ENCODE measurements around the gene NCOA3. TPM values are rescaled to one million over a fixed set of nuclear protein-coding genes. Genes with fewer than 3 reads are reported as not detected.

Gene NCOA3
- total and polyA plus RNA-seq, 2 of the 8 experiments (the other 6 are each of a cell fraction or from before 2014, with no cell fraction given): 7.9 to 24.7 TPM

GRCh38 chr20:47667086-47667485 lies 165.4 kb downstream of the NCOA3 start:
- H4K8ac ChIP-seq (ENCODE audit: extremely low read depth, insufficient read depth, low read length): no peak overlapping the region
- no peak overlapping the region for H3K14ac ChIP-seq (ENCODE audit: insufficient read length)
- H3K79me1 ChIP-seq (ENCODE audit: low read depth, low read length): no peaks in the 10 kb centered on the region
- H3K4me3 ChIP-seq (ENCODE audit: extremely low read depth in 1 of 4, insufficient read depth in 2 of 4, low read depth in 3 of 4, low read length in 4 of 4): no peak overlapping the region
- H3K79me2 ChIP-seq (ENCODE audit: control insufficient read depth in 1 of 2, insufficient read depth in 2 of 2, low read length in 2 of 2): no peaks in the 10 kb centered on the region
- no peaks in the 10 kb centered on the region for H3K9me3 ChIP-seq (ENCODE audit: insufficient read depth in 2 of 2, low read depth in 1 of 2, low read length in 1 of 2)
- H2BK15ac ChIP-seq (ENCODE audit: low read length): no peak overlapping the region
- H4K5ac ChIP-seq (ENCODE audit: insufficient read length, low read depth, low read length): no peak overlapping the region
- H3K27me3 ChIP-seq (replicated peaks in 1 of 4; ENCODE audit: control insufficient read depth in 3 of 4, extremely low read depth in 1 of 4, insufficient read depth in 3 of 4, low read length in 3 of 4): no peaks in the 10 kb centered on the region
- ChIA-PET POLR2A (ENCODE audit: partially characterized antibody) (no interaction called here), CTCF (ENCODE audit: partially characterized antibody) (interaction anchor here (8.2 kb wide), 1 partner anchor 11 kb away, joined by 92 read pairs; no protein-coding TSS in a partner anchor)
- H3K4me1 ChIP-seq (replicated peaks in 1 of 4; ENCODE audit: control insufficient read depth in 3 of 4, insufficient read depth in 4 of 4, low read length in 3 of 4): peaks cover 0 to 4% (median 1%) of the 10 kb centered on the region in 4 experiments; a peak in 4 of 7 replicates
- no peaks in the 10 kb centered on the region for H4K20me1 ChIP-seq (replicated peaks in 1 of 2; ENCODE audit: control insufficient read depth in 1 of 2, insufficient read depth in 2 of 2, low read length in 2 of 2)
- H2BK5ac ChIP-seq (ENCODE audit: low read depth, low read length): no peak overlapping the region
- no peak overlapping the region for H2AFZ ChIP-seq (ENCODE audit: low read length)
- H3K23me2 ChIP-seq (ENCODE audit: low read depth, low read length): no peaks in the 10 kb centered on the region; the same call in 1 of the 2 replicates
- no peak overlapping the region for H3K4me2 ChIP-seq (ENCODE audit: insufficient read depth in 1 of 2, low read depth in 2 of 2, low read length in 2 of 2)
- H2AK5ac ChIP-seq (ENCODE audit: low read depth, low read length): no peak overlapping the region
- H3K23ac ChIP-seq (ENCODE audit: insufficient read length): no peak overlapping the region
- WGBS, 2 experiments (ENCODE audit: extremely low coverage in 1 of 2, insufficient coverage in 1 of 2, insufficient read length in 1 of 2, insufficient replicate concordance in 2 of 2, low coverage in 1 of 2, low lambda C conversion rate in 2 of 2, missing lambda C conversion rate in 1 of 2): 70% methylated on average over 5 of the region's 5 CpGs; no CpG with 5 or more reads in 1 of the 2 experiments
- H3K27ac ChIP-seq (ENCODE audit: low read depth, low read length): no peak overlapping the region
- DNase-seq (ENCODE audit: low read depth in 1 of 2, low spot score in 2 of 2) (no peak), FAIRE-seq (no peak)
- H2BK20ac ChIP-seq (ENCODE audit: low read length): no peak overlapping the region
- H3K4ac ChIP-seq (replicated peaks; ENCODE audit: insufficient read length, low read depth, low read length): no peak overlapping the region
- no peak overlapping the region for H2BK120ac ChIP-seq (replicated peaks; ENCODE audit: low read depth, low read length)
- TF ChIP-seq SP2 (IDR thresholded peaks at IDR 0.05; ENCODE audit: low read length): no peak
- TF ChIP-seq TAF1 (IDR thresholded peaks at IDR 0.05; ENCODE audit: low read depth, low read length): no peak
- TF ChIP-seq TAF7 (optimal IDR thresholded peaks at IDR 0.05; ENCODE audit: borderline replicate concordance, low read depth, low read length): no peak
- no peak for TF ChIP-seq SIRT6 (IDR thresholded peaks at IDR 0.05; ENCODE audit: low read length)
- TF ChIP-seq TCF12 (IDR thresholded peaks at IDR 0.05; ENCODE audit: low read depth, low read length): no peak
- no peak for TF ChIP-seq POLR2A (IDR thresholded peaks at IDR 0.05; ENCODE audit: control extremely low read depth in 1 of 2, low read depth in 2 of 2, low read length in 2 of 2)
- TF ChIP-seq EP300 (IDR thresholded peaks at IDR 0.05; ENCODE audit: borderline replicate concordance in 1 of 2, low read depth in 2 of 2, low read length in 2 of 2): no peak
- TF ChIP-seq MAX (IDR thresholded peaks at IDR 0.05): no peak
- no peak for TF ChIP-seq RAD21 (IDR thresholded peaks at IDR 0.05 in 1 of 2, conservative IDR thresholded peaks at IDR 0.05 in 1 of 2; ENCODE audit: low read depth in 2 of 2, low read length in 2 of 2)
- TF ChIP-seq CHD1 (IDR thresholded peaks at IDR 0.05; ENCODE audit: low read depth, low read length): no peak
- no peak for TF ChIP-seq YY1 (IDR thresholded peaks at IDR 0.05; ENCODE audit: low read depth, low read length)
- H3K9ac ChIP-seq (replicated peaks in 1 of 4; ENCODE audit: extremely low read depth in 1 of 4, low read depth in 3 of 4, low read length in 3 of 4): no peak overlapping the region
- no peaks in the 10 kb centered on the region for H3K36me3 ChIP-seq (ENCODE audit: control insufficient read depth in 2 of 4, insufficient read depth in 4 of 4, low read length in 3 of 4)
- H4K91ac ChIP-seq (replicated peaks; ENCODE audit: insufficient read length, low read length): no peak overlapping the region
- no peak overlapping the region for H3K56ac ChIP-seq (replicated peaks; ENCODE audit: insufficient read length, low read depth, low read length)
- no peak overlapping the region for H2BK12ac ChIP-seq (ENCODE audit: low read depth, low read length)
- no peak overlapping the region for H3K18ac ChIP-seq (ENCODE audit: extremely low read depth, low read length)
